Neural cell (in vitro differentiated cells): ENCODE data around the gene NTPCR. TPM values are rescaled to one million over a fixed set of nuclear protein-coding genes. Genes with fewer than 3 reads are reported as not detected.

Experiments
- H2AFZ ChIP-seq: fragments of 200-600, 300-800 bp; sonication (generic), shearing (Covaris generic); 2 replicates; pipeline ENCODE4 v1.6.0; 2014; ENCODE audit warnings: low read depth, mild to moderate bottlenecking, antibody characterized with exemption, low read length, moderate library complexity
- H3F3A ChIP-seq: fragments of 200-600 bp; shearing (Covaris generic); 2 replicates; pipeline ENCODE4 v1.6.1; 2016; ENCODE audit warnings: mild to moderate bottlenecking, moderate library complexity, mixed read lengths, antibody characterized with exemption, low read length; ENCODE audit not compliant: insufficient read depth, poor library complexity, severe bottlenecking
- H3K27ac ChIP-seq: fragments of 200-600, 300-800 bp; sonication (generic), shearing (Covaris generic); 2 replicates; pipeline ENCODE4 v1.5.1; 2014; ENCODE audit warnings: mild to moderate bottlenecking, low read length, moderate library complexity
- H3K27me3 ChIP-seq: fragments of 300-800, 200-600 bp; sonication (generic), shearing (Covaris generic); 2 replicates; pipeline ENCODE4 v1.6.0; 2014; ENCODE audit warnings: mild to moderate bottlenecking, low read depth, low read length, moderate library complexity; ENCODE audit not compliant: insufficient read depth
- H3K36me3 ChIP-seq: fragments of 300-800, 200-600 bp; sonication (generic), shearing (Covaris generic); 2 replicates; pipeline ENCODE4 v1.5.1; 2014; ENCODE audit warnings: mild to moderate bottlenecking, antibody characterized with exemption, low read length, moderate library complexity; ENCODE audit not compliant: insufficient read depth
- H3K4me2 ChIP-seq: fragments of 300-800, 200-600 bp; sonication (generic), shearing (Covaris generic); 2 replicates; pipeline ENCODE4 v1.6.0; 2014; ENCODE audit warnings: mild to moderate bottlenecking, low read length
- H3K4me3 ChIP-seq: fragments of 300-800, 200-600 bp; sonication (generic), shearing (Covaris generic); 2 replicates; pipeline ENCODE4 v1.5.1; 2014; ENCODE audit warnings: mild to moderate bottlenecking, low read length, moderate library complexity
- H3K79me2 ChIP-seq: fragments of 200-600 bp; shearing (Covaris generic); replicated peaks from 2 replicates; pipeline ENCODE4 v1.6.0; 2014; ENCODE audit warnings: mild to moderate bottlenecking, low read length, moderate library complexity; ENCODE audit not compliant: insufficient read depth
- H3K9ac ChIP-seq: fragments of 300-800, 200-600 bp; sonication (generic), shearing (Covaris generic); 2 replicates; pipeline ENCODE4 v1.6.1; 2016; ENCODE audit warnings: mild to moderate bottlenecking, low read length, mixed read lengths
- H3K9me2 ChIP-seq: fragments of 200-600 bp; shearing (Covaris generic); 2 replicates; pipeline ENCODE4 v1.6.1; 2016; ENCODE audit warnings: mild to moderate bottlenecking, low read length, mixed read lengths; ENCODE audit not compliant: insufficient read depth
- H3K9me3 ChIP-seq: fragments of 200-600, 300-800 bp; sonication (generic), shearing (Covaris generic); 2 replicates; pipeline ENCODE4 v1.6.1; 2016; ENCODE audit warnings: mild to moderate bottlenecking, mixed run types, low read length, moderate library complexity, mixed read lengths
- H4K20me1 ChIP-seq: fragments of 200-600 bp; shearing (Covaris generic); 2 replicates; pipeline ENCODE4 v1.6.1; 2016; ENCODE audit warnings: mild to moderate bottlenecking, mixed run types; ENCODE audit not compliant: insufficient read depth
- CTCF ChIP-seq: fragments of 450-650 bp; IDR thresholded peaks from 2 replicates; pipeline ENCODE4 v1.5.1; 2014; ENCODE audit warnings: antibody characterized with exemption, mild to moderate bottlenecking, moderate library complexity; ENCODE audit not compliant: poor library complexity, severe bottlenecking
- EP300 ChIP-seq: fragments of 450-650 bp; conservative IDR thresholded peaks from 2 replicates; pipeline ENCODE4 v1.6.1; 2014; ENCODE audit warnings: antibody characterized with exemption, mild to moderate bottlenecking, moderate library complexity; ENCODE audit not compliant: poor library complexity, severe bottlenecking
- EZH2 ChIP-seq: fragments of 200-600, 300-800 bp; shearing (Covaris generic), sonication (generic); IDR thresholded peaks from 2 replicates; pipeline ENCODE4 v1.6.1; 2014; ENCODE audit warnings: antibody characterized with exemption, low read length, borderline replicate concordance, mild to moderate bottlenecking; ENCODE audit not compliant: insufficient read depth, poor library complexity, severe bottlenecking
- MXI1 ChIP-seq: fragments of 450-650 bp; conservative IDR thresholded peaks from 2 replicates; pipeline ENCODE4 v1.6.1; 2014; ENCODE audit warnings: antibody characterized with exemption, mild to moderate bottlenecking; ENCODE audit not compliant: poor library complexity, severe bottlenecking
- POLR2AphosphoS5 ChIP-seq: IDR thresholded peaks from 2 replicates; pipeline ENCODE4 v1.6.1; 2012
- RAD21 ChIP-seq: fragments of 450-650 bp; conservative IDR thresholded peaks from 2 replicates; pipeline ENCODE4 v1.6.1; 2014; ENCODE audit warnings: antibody characterized with exemption, mild to moderate bottlenecking, moderate library complexity
- REST ChIP-seq: IDR thresholded peaks from 2 replicates; pipeline ENCODE4 v1.6.1; 2012; ENCODE audit warnings: borderline replicate concordance
- SMC3 ChIP-seq: fragments of 450-650 bp; conservative IDR thresholded peaks from 2 replicates; pipeline ENCODE4 v1.6.1; 2014; ENCODE audit warnings: antibody characterized with exemption, mild to moderate bottlenecking, moderate library complexity; ENCODE audit not compliant: poor library complexity
- TAF1 ChIP-seq: IDR thresholded peaks from 2 replicates; pipeline ENCODE4 v1.6.1; 2012; ENCODE audit warnings: low read depth
- polyA plus RNA-seq: library from polyadenylated mRNA; depleted of rRNA; stranded (reverse); fragments of >200 nt; gene quantifications from 2 replicates; pipeline ENCODE4 v1.2.3, GENCODE V29; 2014

Gene NTPCR
- polyA plus RNA-seq, 1 donor from 2014 or later = 36.7 TPM

DNA sequence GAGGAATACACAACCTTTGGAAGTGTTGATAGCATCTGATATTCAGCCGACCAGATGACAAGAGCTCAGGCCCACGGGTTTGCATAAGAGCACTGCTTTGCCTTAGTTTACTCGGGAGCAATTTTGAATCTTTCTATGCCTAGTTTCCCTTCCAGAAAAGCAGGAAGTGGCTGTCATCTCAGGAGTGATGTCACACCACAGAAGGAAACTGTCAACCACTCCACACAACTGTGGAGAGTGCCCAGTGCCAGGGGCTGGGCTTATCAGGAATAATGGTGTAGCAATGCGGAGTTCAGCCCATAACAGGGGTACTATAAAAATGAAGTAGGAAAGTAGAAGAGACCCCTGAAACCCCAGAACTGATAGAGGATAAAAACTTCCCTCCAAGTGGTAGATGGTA lies 28.4 kb downstream of the NTPCR start:
- Histone ChIP-seq H3K4me2 (no peak overlapping the region), H3K27me3 (no peaks in the 10 kb centered on the region), H3F3A (no peaks in the 10 kb centered on the region), H4K20me1 (no peaks in the 10 kb centered on the region), H3K36me3 (no peaks in the 10 kb centered on the region), H2AFZ (no peak overlapping the region), H3K27ac (no peak overlapping the region), H3K9me3 (no peaks in the 10 kb centered on the region), H3K9ac (no peak overlapping the region), H3K4me3 (no peak overlapping the region), H3K79me2 (no peaks in the 10 kb centered on the region), H3K9me2 (no peaks in the 10 kb centered on the region)
- TF ChIP-seq TAF1 (no peak), POLR2AphosphoS5 (no peak), CTCF (no peak), EZH2 (no peak), REST (no peak), RAD21 (no peak), SMC3 (no peak), MXI1 (no peak), EP300 (no peak)

- H3K9me3 ChIP-seq = no peaks in the 10 kb centered on the region
- H3K4me3 ChIP-seq = no peak overlapping the region
- H3F3A ChIP-seq = no peaks in the 10 kb centered on the region
- no peaks in the 10 kb centered on the region for H3K79me2 ChIP-seq
- no peak for TF ChIP-seq EP300
- TF ChIP-seq RAD21 = no peak
- TF ChIP-seq TAF1 = no peak
- TF ChIP-seq MXI1 = no peak
- TF ChIP-seq SMC3 = no peak
- no peak for TF ChIP-seq CTCF
- TF ChIP-seq EZH2 = no peak
- no peak for TF ChIP-seq REST
- no peak for TF ChIP-seq POLR2AphosphoS5
- H3K27me3 ChIP-seq = no peaks in the 10 kb centered on the region
- H4K20me1 ChIP-seq = no peaks in the 10 kb centered on the region
- H3K4me2 ChIP-seq = no peak overlapping the region
- H3K27ac ChIP-seq = no peak overlapping the region
- no peak overlapping the region for H3K9ac ChIP-seq
- peaks cover 5% of the 10 kb centered on the region for H3K36me3 ChIP-seq
- no peaks in the 10 kb centered on the region for H3K9me2 ChIP-seq
- H2AFZ ChIP-seq = no peak overlapping the region
These were observed 29.1 kb downstream of the NTPCR start for GRCh38 chr1:232979558-232979957.
